ENCODE measurements around the gene BRIP1.

GRCh38 chr17:61822326-61823285, 40.7 kb downstream of the BRIP1 start:
- TF ChIP-seq YY1 (IDR thresholded peaks at IDR 0.05; ENCODE audit: low read depth), result no peak
- no peak for TF ChIP-seq TCF12 (IDR thresholded peaks at IDR 0.05; ENCODE audit: low read depth)
- TF ChIP-seq EP300 (IDR thresholded peaks at IDR 0.05; ENCODE audit: borderline replicate concordance), result no peak
- TF ChIP-seq USF1 (IDR thresholded peaks at IDR 0.05), result no peak
- TF ChIP-seq EGR1 (IDR thresholded peaks at IDR 0.05), result no peak
- TF ChIP-seq TEAD4 (IDR thresholded peaks at IDR 0.05), result no peak
